ENCODE results near the gene LYPD4.
"Not testable (repeated sequence)": the region's sequence is repeated elsewhere in the genome, so short reads cannot be mapped to it uniquely, and the experiment has no call there.

LYPD4 gene

GRCh38 chr19:41792513-41793413, 51.7 kb downstream of the LYPD4 start:
- Histone ChIP-seq H3K4me1 (ENCODE audit: control insufficient read depth, insufficient read depth, low read length) (peaks cover 2% of the 10 kb centered on the region), H3K9me3 (ENCODE audit: control insufficient read depth, insufficient read depth, low read length) (no peaks in the 10 kb centered on the region), H3K4me3 (ENCODE audit: low read depth, low read length) (no peak overlapping the region), H3K27me3 (ENCODE audit: control insufficient read depth, insufficient read depth, low read length) (peaks cover 4% of the 10 kb centered on the region), H3K9ac (ENCODE audit: low read depth, low read length) (no peak overlapping the region), H3K36me3 (ENCODE audit: control insufficient read depth, insufficient read depth, low read length) (no peaks in the 10 kb centered on the region)

GRCh38 chr19:41789053-41789452, 55.4 kb downstream of the LYPD4 start:
- not testable (repeated sequence) for H3K36me3 ChIP-seq (ENCODE audit: control insufficient read depth, insufficient read depth, low read length); H3K4me3 ChIP-seq (ENCODE audit: low read depth, low read length); H3K9ac ChIP-seq (ENCODE audit: low read depth, low read length); H3K9me3 ChIP-seq (ENCODE audit: control insufficient read depth, insufficient read depth, low read length); H3K4me1 ChIP-seq (ENCODE audit: control insufficient read depth, insufficient read depth, low read length)
- peaks cover 23% of the 10 kb centered on the region for H3K27me3 ChIP-seq (ENCODE audit: control insufficient read depth, insufficient read depth, low read length)

GRCh38 chr19:41788518-41788917, 56.0 kb downstream of the LYPD4 start:
- H3K9me3 ChIP-seq (ENCODE audit: control insufficient read depth, insufficient read depth, low read length); H3K9ac ChIP-seq (ENCODE audit: low read depth, low read length); H3K4me3 ChIP-seq (ENCODE audit: low read depth, low read length); H3K36me3 ChIP-seq (ENCODE audit: control insufficient read depth, insufficient read depth, low read length); H3K4me1 ChIP-seq (ENCODE audit: control insufficient read depth, insufficient read depth, low read length): not testable (repeated sequence)
- peaks cover 23% of the 10 kb centered on the region for H3K27me3 ChIP-seq (ENCODE audit: control insufficient read depth, insufficient read depth, low read length)

All from iPS-15b (cell line).